ENCODE measurements around the gene GUCY2C. TPM values are rescaled to one million over a fixed set of nuclear protein-coding genes. Genes with fewer than 3 reads are reported as not detected.

Gene GUCY2C
- total RNA-seq, 1 experiment from 2014 or later = not detected

- no peaks in the 10 kb centered on the region for H3K4me1 ChIP-seq (replicated peaks)
- H3K27ac ChIP-seq = no peak overlapping the region
- H3K36me3 ChIP-seq = no peaks in the 10 kb centered on the region
- no peak overlapping the region for H3K4me3 ChIP-seq
- H3K27me3 ChIP-seq (replicated peaks) = no peaks in the 10 kb centered on the region
- H3K9me3 ChIP-seq (replicated peaks) = no peaks in the 10 kb centered on the region
- no peak for DNase-seq (ENCODE audit: low read depth in 1 of 2, low spot score in 2 of 2)
These were observed 31.9 kb downstream of the GUCY2C start for GRCh38 chr12:14664434-14665023.

GRCh38 chr12:14663002-14663401 lies 33.4 kb downstream of the GUCY2C start:
- Histone ChIP-seq H3K27ac (no peak overlapping the region), H3K4me3 (no peak overlapping the region), H3K4me1 (replicated peaks) (no peaks in the 10 kb centered on the region), H3K9me3 (replicated peaks) (no peaks in the 10 kb centered on the region), H3K36me3 (no peaks in the 10 kb centered on the region), H3K27me3 (replicated peaks) (no peaks in the 10 kb centered on the region)
- DNase-seq (ENCODE audit: low read depth in 1 of 2, low spot score in 2 of 2) = no peak

- Histone ChIP-seq H3K27me3 (replicated peaks) (no peaks in the 10 kb centered on the region), H3K4me3 (no peak overlapping the region), H3K36me3 (no peaks in the 10 kb centered on the region), H3K9me3 (replicated peaks) (no peaks in the 10 kb centered on the region), H3K27ac (no peak overlapping the region), H3K4me1 (replicated peaks) (no peaks in the 10 kb centered on the region)
- no peak for DNase-seq (ENCODE audit: low read depth in 1 of 2, low spot score in 2 of 2)
These were observed 39.6 kb downstream of the GUCY2C start for GRCh38 chr12:14656846-14657245.

GRCh38 chr12:14655284-14655683 lies 41.1 kb downstream of the GUCY2C start:
- Histone ChIP-seq H3K27me3 (replicated peaks) (no peaks in the 10 kb centered on the region), H3K27ac (no peak overlapping the region), H3K36me3 (no peaks in the 10 kb centered on the region), H3K9me3 (replicated peaks) (no peaks in the 10 kb centered on the region), H3K4me1 (replicated peaks) (no peaks in the 10 kb centered on the region), H3K4me3 (no peak overlapping the region)
- no peak for DNase-seq (ENCODE audit: low read depth in 1 of 2, low spot score in 2 of 2)

- H3K27me3 ChIP-seq (replicated peaks) = no peaks in the 10 kb centered on the region
- H3K9me3 ChIP-seq (replicated peaks) = no peaks in the 10 kb centered on the region
- H3K4me3 ChIP-seq = no peak overlapping the region
- no peaks in the 10 kb centered on the region for H3K4me1 ChIP-seq (replicated peaks)
- no peak for DNase-seq (ENCODE audit: low read depth in 1 of 2, low spot score in 2 of 2)
- H3K36me3 ChIP-seq = no peaks in the 10 kb centered on the region
- H3K27ac ChIP-seq = no peak overlapping the region
These were observed 41.6 kb downstream of the GUCY2C start for GRCh38 chr12:14654842-14655241.

- Histone ChIP-seq H3K27me3 (replicated peaks) (no peaks in the 10 kb centered on the region), H3K36me3 (no peaks in the 10 kb centered on the region), H3K4me3 (no peak overlapping the region), H3K4me1 (replicated peaks) (no peaks in the 10 kb centered on the region), H3K27ac (no peak overlapping the region), H3K9me3 (replicated peaks) (no peaks in the 10 kb centered on the region)
- DNase-seq (ENCODE audit: low read depth in 1 of 2, low spot score in 2 of 2) = no peak
These were observed 42.0 kb downstream of the GUCY2C start for GRCh38 chr12:14654416-14654815.

GRCh38 chr12:14652483-14652882 lies 43.9 kb downstream of the GUCY2C start:
- Histone ChIP-seq H3K36me3 (no peaks in the 10 kb centered on the region), H3K9me3 (replicated peaks) (no peaks in the 10 kb centered on the region), H3K27me3 (replicated peaks) (no peaks in the 10 kb centered on the region), H3K4me1 (replicated peaks) (no peaks in the 10 kb centered on the region), H3K27ac (no peak overlapping the region), H3K4me3 (no peak overlapping the region)
- no peak for DNase-seq (ENCODE audit: low read depth in 1 of 2, low spot score in 2 of 2)

- H3K36me3 ChIP-seq = no peaks in the 10 kb centered on the region
- DNase-seq (ENCODE audit: low read depth in 1 of 2, low spot score in 2 of 2) = no peak
- H3K27ac ChIP-seq = no peak overlapping the region
- H3K4me3 ChIP-seq = no peak overlapping the region
- no peaks in the 10 kb centered on the region for H3K9me3 ChIP-seq (replicated peaks)
- H3K4me1 ChIP-seq (replicated peaks) = no peaks in the 10 kb centered on the region
- no peaks in the 10 kb centered on the region for H3K27me3 ChIP-seq (replicated peaks)
These were observed 45.0 kb downstream of the GUCY2C start for GRCh38 chr12:14651371-14651770.

- no peak for DNase-seq (ENCODE audit: low read depth in 1 of 2, low spot score in 2 of 2)
- Histone ChIP-seq H3K36me3 (no peaks in the 10 kb centered on the region), H3K9me3 (replicated peaks) (no peaks in the 10 kb centered on the region), H3K4me3 (no peak overlapping the region), H3K27ac (no peak overlapping the region), H3K4me1 (replicated peaks) (no peaks in the 10 kb centered on the region), H3K27me3 (replicated peaks) (no peaks in the 10 kb centered on the region)
These were observed 45.6 kb downstream of the GUCY2C start for GRCh38 chr12:14650789-14651188.

- Histone ChIP-seq H3K4me1 (replicated peaks) (no peaks in the 10 kb centered on the region), H3K27ac (no peak overlapping the region), H3K4me3 (no peak overlapping the region), H3K9me3 (replicated peaks) (no peaks in the 10 kb centered on the region), H3K27me3 (replicated peaks) (no peaks in the 10 kb centered on the region), H3K36me3 (no peaks in the 10 kb centered on the region)
- DNase-seq (ENCODE audit: low read depth in 1 of 2, low spot score in 2 of 2) = no peak
These were observed 49.2 kb downstream of the GUCY2C start for GRCh38 chr12:14647028-14647750.

GRCh38 chr12:14643251-14643650 lies 53.1 kb downstream of the GUCY2C start:
- Histone ChIP-seq H3K9me3 (replicated peaks) (no peaks in the 10 kb centered on the region), H3K4me1 (replicated peaks) (no peaks in the 10 kb centered on the region), H3K27ac (no peak overlapping the region), H3K4me3 (no peak overlapping the region), H3K36me3 (no peaks in the 10 kb centered on the region), H3K27me3 (replicated peaks) (no peaks in the 10 kb centered on the region)
- no peak for DNase-seq (ENCODE audit: low read depth in 1 of 2, low spot score in 2 of 2)

GRCh38 chr12:14638066-14638465 lies 58.3 kb downstream of the GUCY2C start:
- no peaks in the 10 kb centered on the region for H3K36me3 ChIP-seq
- no peaks in the 10 kb centered on the region for H3K4me1 ChIP-seq (replicated peaks)
- DNase-seq (ENCODE audit: low read depth in 1 of 2, low spot score in 2 of 2) = no peak
- H3K9me3 ChIP-seq (replicated peaks) = no peaks in the 10 kb centered on the region
- H3K27me3 ChIP-seq (replicated peaks) = no peaks in the 10 kb centered on the region
- no peak overlapping the region for H3K27ac ChIP-seq
- H3K4me3 ChIP-seq = no peak overlapping the region

- H3K36me3 ChIP-seq = no peaks in the 10 kb centered on the region
- no peak for DNase-seq (ENCODE audit: low read depth in 1 of 2, low spot score in 2 of 2)
- no peaks in the 10 kb centered on the region for H3K9me3 ChIP-seq (replicated peaks)
These were observed 60.6 kb downstream of the GUCY2C start for GRCh38 chr12:14635776-14636175.

GRCh38 chr12:14630793-14631192 lies 65.6 kb downstream of the GUCY2C start:
- H3K36me3 ChIP-seq = no peaks in the 10 kb centered on the region

More at GRCh38 chr12:14635776-14636175, 60.6 kb downstream of the GUCY2C start:
- Histone ChIP-seq H3K4me3 (no peak overlapping the region), H3K4me1 (replicated peaks) (no peaks in the 10 kb centered on the region), H3K27me3 (replicated peaks) (no peaks in the 10 kb centered on the region), H3K27ac (no peak overlapping the region)

More at GRCh38 chr12:14630793-14631192, 65.6 kb downstream of the GUCY2C start:
- Histone ChIP-seq H3K9me3 (replicated peaks) (no peaks in the 10 kb centered on the region), H3K27ac (no peak overlapping the region), H3K4me3 (no peak overlapping the region), H3K27me3 (replicated peaks) (no peaks in the 10 kb centered on the region), H3K4me1 (replicated peaks) (no peaks in the 10 kb centered on the region)
- DNase-seq (ENCODE audit: low read depth in 1 of 2, low spot score in 2 of 2) = no peak
